NCI-H187 treated with DMSO at 0.1 percent for 48 hours (cell line): ENCODE results near the gene ZNF813.
"Not testable (repeated sequence)": the region's sequence is repeated elsewhere in the genome, so short reads cannot be mapped to it uniquely, and the experiment has no call there.

Experiments used
- DNase-seq: peaks from one replicate; lab custom pipeline; 2025; lab: John Stamatoyannopoulos, UW

Gene ZNF813

GRCh38 chr19:53483751-53484150 is 16.2 kb downstream of the ZNF813 start:
- not testable (repeated sequence) for DNase-seq

GRCh38 chr19:53485046-53486004 is 17.8 kb downstream of the ZNF813 start:
- no peak for DNase-seq

GRCh38 chr19:53492153-53492552 is 24.6 kb downstream of the ZNF813 start:
- DNase-seq = no peak

GRCh38 chr19:53497311-53498023 is 29.9 kb downstream of the ZNF813 start:
- not testable (repeated sequence) for DNase-seq

- DNase-seq = not testable (repeated sequence)
These were observed 30.5 kb downstream of the ZNF813 start for GRCh38 chr19:53498024-53498395.

- peak; percentile 32 for DNase-seq
These were observed 35.6 kb downstream of the ZNF813 start for GRCh38 chr19:53503151-53503550.

- DNase-seq = not testable (repeated sequence)
These were observed 36.3 kb downstream of the ZNF813 start for GRCh38 chr19:53503671-53504364.

GRCh38 chr19:53504365-53504703 is 36.8 kb downstream of the ZNF813 start:
- DNase-seq = not testable (repeated sequence)

- no peak for DNase-seq
These were observed 37.4 kb downstream of the ZNF813 start for GRCh38 chr19:53504885-53505284.

- no peak for DNase-seq
These were observed 39.2 kb downstream of the ZNF813 start for GRCh38 chr19:53506728-53507127.

- DNase-seq = no peak
These were observed 40.2 kb downstream of the ZNF813 start for GRCh38 chr19:53507523-53508442.

- DNase-seq = no peak
These were observed 41.9 kb downstream of the ZNF813 start for GRCh38 chr19:53509443-53509842.

GRCh38 chr19:53509845-53510244 is 42.3 kb downstream of the ZNF813 start:
- DNase-seq = no peak

GRCh38 chr19:53511357-53511756 is 43.8 kb downstream of the ZNF813 start:
- no peak for DNase-seq

- DNase-seq = no peak
These were observed 44.4 kb downstream of the ZNF813 start for GRCh38 chr19:53511933-53512374.

GRCh38 chr19:53515047-53515446 is 47.5 kb downstream of the ZNF813 start:
- not testable (repeated sequence) for DNase-seq

- no peak for DNase-seq
These were observed 49.7 kb downstream of the ZNF813 start for GRCh38 chr19:53517114-53517741.

- DNase-seq = no peak
These were observed 50.6 kb downstream of the ZNF813 start for GRCh38 chr19:53518121-53518520.

- DNase-seq = no peak
These were observed 51.2 kb downstream of the ZNF813 start for GRCh38 chr19:53518716-53519115.

- no peak for DNase-seq
These were observed 51.9 kb downstream of the ZNF813 start for GRCh38 chr19:53519446-53519845.

GRCh38 chr19:53520163-53520546 is 52.6 kb downstream of the ZNF813 start:
- DNase-seq = no peak
